ENCODE measurements around the gene OR51B2. TPM values are rescaled to one million over a fixed set of nuclear protein-coding genes. Genes with fewer than 3 reads are reported as not detected.

OR51B2 gene
- total and polyA plus RNA-seq, 7 experiments from 2014 or later: not detected

GRCh38 chr11:5279471-5280090 lies 44.5 kb downstream of the OR51B2 start:
- Histone ChIP-seq H3K27ac (ENCODE audit: low read depth, low read length) (no peak overlapping the region), H3K4me3 (ENCODE audit: low read length) (no peak overlapping the region), H3K9me3 (ENCODE audit: control insufficient read depth in 2 of 3, low read length in 3 of 3) (no peaks in the 10 kb centered on the region), H3K27me3 (ENCODE audit: control insufficient read depth in 2 of 2, insufficient read depth in 2 of 2, low read length in 2 of 2) (no peaks in the 10 kb centered on the region), H3K4me1 (ENCODE audit: control insufficient read depth in 2 of 2, insufficient read depth in 2 of 2, low read length in 2 of 2) (no peaks in the 10 kb centered on the region), H3K36me3 (ENCODE audit: control insufficient read depth in 2 of 3, insufficient read depth in 3 of 3, low read length in 3 of 3) (no peaks in the 10 kb centered on the region)
- Mint-ChIP-seq H3K4me1 (peaks cover 0 to 3% (median 0%) of the 10 kb centered on the region in 7 donors), H3K27me3 (peaks cover 0 to 9% (median under 1%) of the 10 kb centered on the region in 5 donors), H3K9me3 (no peaks in the 10 kb centered on the region), H3K36me3 (no peaks in the 10 kb centered on the region), H3K27ac (no peak overlapping the region), H3K4me3 (no peak overlapping the region)
- CTCF ChIA-PET: no interaction called here
- DNase-seq: no peak
- POLR2A ChIA-PET: no interaction called here
- intact Hi-C loops (cut with micrococcal nuclease): no loop called here
- no peak for ATAC-seq

- Mint-ChIP-seq H3K4me1 (peaks cover 0 to 3% (median 0%) of the 10 kb centered on the region in 7 donors), H3K27me3 (peaks cover 0 to 10% (median 5%) of the 10 kb centered on the region in 5 donors), H3K4me3 (no peak overlapping the region), H3K27ac (no peak overlapping the region), H3K9me3 (no peaks in the 10 kb centered on the region), H3K36me3 (no peaks in the 10 kb centered on the region)
- Histone ChIP-seq H3K36me3 (ENCODE audit: control insufficient read depth in 2 of 3, insufficient read depth in 3 of 3, low read length in 3 of 3) (no peaks in the 10 kb centered on the region), H3K27me3 (ENCODE audit: control insufficient read depth in 2 of 2, insufficient read depth in 2 of 2, low read length in 2 of 2) (no peaks in the 10 kb centered on the region), H3K4me3 (ENCODE audit: low read length) (no peak overlapping the region), H3K9me3 (ENCODE audit: control insufficient read depth in 2 of 3, low read length in 3 of 3) (no peaks in the 10 kb centered on the region), H3K4me1 (ENCODE audit: control insufficient read depth in 2 of 2, insufficient read depth in 2 of 2, low read length in 2 of 2) (no peaks in the 10 kb centered on the region), H3K27ac (ENCODE audit: low read depth, low read length) (no peak overlapping the region)
- intact Hi-C loops (cut with micrococcal nuclease): no loop called here
- CTCF ChIA-PET: no interaction called here
- ATAC-seq: no peak
- no peak for DNase-seq
- POLR2A ChIA-PET: no interaction called here
Observed at GRCh38 chr11:5277807-5278382, 46.2 kb downstream of the OR51B2 start.

- Histone ChIP-seq H3K36me3 (ENCODE audit: control insufficient read depth in 2 of 3, insufficient read depth in 3 of 3, low read length in 3 of 3) (no peaks in the 10 kb centered on the region), H3K9me3 (ENCODE audit: control insufficient read depth in 2 of 3, low read length in 3 of 3) (no peaks in the 10 kb centered on the region), H3K4me1 (ENCODE audit: control insufficient read depth in 2 of 2, insufficient read depth in 2 of 2, low read length in 2 of 2) (no peaks in the 10 kb centered on the region), H3K27ac (ENCODE audit: low read depth, low read length) (no peak overlapping the region), H3K27me3 (ENCODE audit: control insufficient read depth in 2 of 2, insufficient read depth in 2 of 2, low read length in 2 of 2) (no peaks in the 10 kb centered on the region), H3K4me3 (ENCODE audit: low read length) (no peak overlapping the region)
- no peak for ATAC-seq
- H3K9me3 Mint-ChIP-seq: no peaks in the 10 kb centered on the region
- no peak overlapping the region for H3K4me3 Mint-ChIP-seq
- no peak overlapping the region for H3K27ac Mint-ChIP-seq
- H3K36me3 Mint-ChIP-seq: no peaks in the 10 kb centered on the region
- H3K4me1 Mint-ChIP-seq: peaks cover 0 to 3% (median 0%) of the 10 kb centered on the region in 7 donors
- CTCF ChIA-PET: no interaction called here
- no peak for DNase-seq
- intact Hi-C loops (cut with micrococcal nuclease): no loop called here
- H3K27me3 Mint-ChIP-seq: peaks cover 0 to 7% (median 6%) of the 10 kb centered on the region in 5 donors
- POLR2A ChIA-PET: no interaction called here
Observed at GRCh38 chr11:5276697-5277096, 47.4 kb downstream of the OR51B2 start.

GRCh38 chr11:5275369-5276110 lies 48.6 kb downstream of the OR51B2 start:
- Histone ChIP-seq H3K4me1 (ENCODE audit: control insufficient read depth in 2 of 2, insufficient read depth in 2 of 2, low read length in 2 of 2) (no peaks in the 10 kb centered on the region), H3K4me3 (ENCODE audit: low read length) (no peak overlapping the region), H3K27me3 (ENCODE audit: control insufficient read depth in 2 of 2, insufficient read depth in 2 of 2, low read length in 2 of 2) (no peaks in the 10 kb centered on the region), H3K27ac (ENCODE audit: low read depth, low read length) (no peak overlapping the region), H3K36me3 (ENCODE audit: control insufficient read depth in 2 of 3, insufficient read depth in 3 of 3, low read length in 3 of 3) (no peaks in the 10 kb centered on the region), H3K9me3 (ENCODE audit: control insufficient read depth in 2 of 3, low read length in 3 of 3) (no peaks in the 10 kb centered on the region)
- Mint-ChIP-seq H3K36me3 (no peaks in the 10 kb centered on the region), H3K9me3 (peaks cover 0 to 2% (median 0%) of the 10 kb centered on the region in 11 donors), H3K27ac (no peak overlapping the region), H3K4me1 (peaks cover 0 to under 1% (median 0%) of the 10 kb centered on the region in 7 donors), H3K27me3 (peaks cover 0 to 12% (median 9%) of the 10 kb centered on the region in 5 donors), H3K4me3 (no peak overlapping the region)
- intact Hi-C loops (cut with micrococcal nuclease): no loop called here
- no peak for DNase-seq
- ATAC-seq: no peak
- ChIA-PET CTCF (no interaction called here), POLR2A (no interaction called here)

GRCh38 chr11:5274395-5274794 lies 49.7 kb downstream of the OR51B2 start:
- Histone ChIP-seq H3K27ac (ENCODE audit: low read depth, low read length) (no peak overlapping the region), H3K27me3 (ENCODE audit: control insufficient read depth in 2 of 2, insufficient read depth in 2 of 2, low read length in 2 of 2) (no peaks in the 10 kb centered on the region), H3K4me1 (ENCODE audit: control insufficient read depth in 2 of 2, insufficient read depth in 2 of 2, low read length in 2 of 2) (no peaks in the 10 kb centered on the region), H3K4me3 (ENCODE audit: low read length) (no peak overlapping the region), H3K9me3 (ENCODE audit: control insufficient read depth in 2 of 3, low read length in 3 of 3) (no peaks in the 10 kb centered on the region), H3K36me3 (ENCODE audit: control insufficient read depth in 2 of 3, insufficient read depth in 3 of 3, low read length in 3 of 3) (no peaks in the 10 kb centered on the region)
- no peak for DNase-seq
- ATAC-seq: no peak
- peaks cover 0 to 2% (median 0%) of the 10 kb centered on the region in 11 donors for H3K9me3 Mint-ChIP-seq
- no peaks in the 10 kb centered on the region for H3K4me1 Mint-ChIP-seq
- intact Hi-C loops (cut with micrococcal nuclease): no loop called here
- H3K4me3 Mint-ChIP-seq: no peak overlapping the region
- ChIA-PET CTCF (no interaction called here), POLR2A (no interaction called here)
- peaks cover 0 to 13% (median 10%) of the 10 kb centered on the region in 5 donors for H3K27me3 Mint-ChIP-seq
- H3K27ac Mint-ChIP-seq: no peak overlapping the region
- no peaks in the 10 kb centered on the region for H3K36me3 Mint-ChIP-seq

Other genes starting within 250 kb of the OR51B2 start
- gene OR52A5, start 185.9 kb downstream of the OR51B2 start, total RNA-seq: not detected
- not detected for gene OR52A5, start 185.9 kb downstream of the OR51B2 start, polyA plus RNA-seq
- gene OR52A1, start 169.5 kb downstream of the OR51B2 start, total RNA-seq: not detected
- gene OR52A1, start 169.5 kb downstream of the OR51B2 start, polyA plus RNA-seq: not detected
- not detected for gene OR51V1, start 123.6 kb downstream of the OR51B2 start, total RNA-seq
- not detected for gene OR51V1, start 123.6 kb downstream of the OR51B2 start, polyA plus RNA-seq
- 10 to 100 TPM in 1 of 5 experiments, under 1 TPM in 1, not detected in 3; 1.00 to 56.2 TPM for gene HBB, start 97.2 kb downstream of the OR51B2 start, total RNA-seq
- gene HBB, start 97.2 kb downstream of the OR51B2 start, polyA plus RNA-seq: under 1 TPM; 0.67 to 0.91 TPM
- gene HBD, start 89.8 kb downstream of the OR51B2 start, total RNA-seq: not detected
- gene HBD, start 89.8 kb downstream of the OR51B2 start, polyA plus RNA-seq: not detected
- not detected for gene HBG1, start 74.4 kb downstream of the OR51B2 start, total RNA-seq
- gene HBG1, start 74.4 kb downstream of the OR51B2 start, polyA plus RNA-seq: not detected
- not detected for gene HBG2, start 69.5 kb downstream of the OR51B2 start, total RNA-seq
- not detected for gene HBG2, start 69.5 kb downstream of the OR51B2 start, polyA plus RNA-seq
- not detected for gene HBE1, start 54.4 kb downstream of the OR51B2 start, total RNA-seq
- gene HBE1, start 54.4 kb downstream of the OR51B2 start, polyA plus RNA-seq: not detected
- not detected for gene OR51B4, start 22.4 kb downstream of the OR51B2 start, total RNA-seq
- gene OR51B4, start 22.4 kb downstream of the OR51B2 start, polyA plus RNA-seq: not detected
- gene OR51B5, start 19.2 kb upstream of the OR51B2 start, total RNA-seq: under 1 TPM in 1 of 5 experiments, not detected in 4; 0.48 TPM
- gene OR51B5, start 19.2 kb upstream of the OR51B2 start, polyA plus RNA-seq: not detected
- gene OR51B6, start 27.2 kb upstream of the OR51B2 start, total RNA-seq: not detected
- not detected for gene OR51B6, start 27.2 kb upstream of the OR51B2 start, polyA plus RNA-seq
- not detected for gene OR51M1, start 59.5 kb upstream of the OR51B2 start, total RNA-seq
- gene OR51M1, start 59.5 kb upstream of the OR51B2 start, polyA plus RNA-seq: not detected
- gene OR51Q1, start 97.8 kb upstream of the OR51B2 start, total RNA-seq: not detected
- not detected for gene OR51Q1, start 97.8 kb upstream of the OR51B2 start, polyA plus RNA-seq
- not detected for gene OR51I1, start 117.2 kb upstream of the OR51B2 start, total RNA-seq
- gene OR51I1, start 117.2 kb upstream of the OR51B2 start, polyA plus RNA-seq: not detected
- gene OR51I2, start 125.0 kb upstream of the OR51B2 start, total RNA-seq: not detected
- not detected for gene OR51I2, start 125.0 kb upstream of the OR51B2 start, polyA plus RNA-seq
- gene OR52D1, start 164.4 kb upstream of the OR51B2 start, total RNA-seq: not detected
- not detected for gene OR52D1, start 164.4 kb upstream of the OR51B2 start, polyA plus RNA-seq
- gene UBQLN3, start 185.7 kb upstream of the OR51B2 start, total RNA-seq: under 1 TPM in 3 of 5 experiments, not detected in 2; 0.32 to 0.57 (median 0.49) TPM
- gene UBQLN3, start 185.7 kb upstream of the OR51B2 start, polyA plus RNA-seq: not detected
- under 1 TPM; 0.53 to 0.73 (median 0.60) TPM for gene UBQLNL, start 192.4 kb upstream of the OR51B2 start, total RNA-seq
- gene UBQLNL, start 192.4 kb upstream of the OR51B2 start, polyA plus RNA-seq: under 1 TPM in 1 of 2 donors, not detected in 1; 0.10 TPM
- gene OR52H1, start 224.2 kb upstream of the OR51B2 start, total RNA-seq: under 1 TPM in 3 of 5 experiments, not detected in 2; 0.32 to 0.49 (median 0.48) TPM
- not detected for gene OR52H1, start 224.2 kb upstream of the OR51B2 start, polyA plus RNA-seq

Measured in naive thymus-derived CD4-positive, alpha-beta T cell (primary cell).